GM21528 (cell line): ENCODE measurements around the gene UBE2E2.

Source experiments
- ATAC-seq: cut with Tn5 transposase; IDR thresholded peaks from one replicate; pipeline ENCODE4 v1.9.1; 2021; ENCODE audit warnings: mild to moderate bottlenecking, moderate library complexity; ENCODE audit not compliant: unreplicated experiment, low FRiP score

The UBE2E2 gene

DNA sequence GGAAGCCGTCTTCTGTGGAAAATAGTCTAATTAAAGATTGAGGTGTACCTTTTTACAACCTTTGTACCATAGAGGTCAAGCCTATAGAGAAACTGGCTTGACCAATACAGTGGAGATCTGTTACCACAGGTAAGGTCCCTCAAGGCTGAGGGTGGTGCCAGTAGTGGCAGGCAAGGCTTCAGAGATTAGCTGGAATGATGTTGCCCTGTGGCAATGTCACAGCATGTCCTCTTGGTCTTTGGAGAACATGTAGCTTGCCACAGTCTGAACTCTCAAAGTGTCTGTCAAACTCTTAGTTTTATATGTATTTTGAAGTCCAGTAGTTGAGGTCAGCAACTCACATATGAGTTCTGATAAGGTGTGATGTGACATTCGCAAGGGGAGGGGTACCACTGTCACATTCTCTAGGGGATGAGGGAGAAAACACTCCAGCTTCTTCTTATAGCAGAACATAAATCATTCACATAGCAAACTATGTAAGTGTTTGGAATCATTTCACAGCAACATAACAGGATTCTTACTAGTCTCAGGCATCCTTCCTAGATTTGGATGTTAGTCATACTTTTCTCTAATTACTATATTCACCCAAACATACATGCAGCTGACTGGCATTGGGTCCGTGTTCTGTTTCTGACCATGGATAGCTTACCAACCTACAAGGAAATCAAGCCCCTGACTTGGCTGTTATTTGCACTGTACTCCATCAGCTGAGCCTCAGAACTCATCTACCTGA, 173.6 kb downstream of the UBE2E2 start:
- ATAC-seq = no peak

DNA sequence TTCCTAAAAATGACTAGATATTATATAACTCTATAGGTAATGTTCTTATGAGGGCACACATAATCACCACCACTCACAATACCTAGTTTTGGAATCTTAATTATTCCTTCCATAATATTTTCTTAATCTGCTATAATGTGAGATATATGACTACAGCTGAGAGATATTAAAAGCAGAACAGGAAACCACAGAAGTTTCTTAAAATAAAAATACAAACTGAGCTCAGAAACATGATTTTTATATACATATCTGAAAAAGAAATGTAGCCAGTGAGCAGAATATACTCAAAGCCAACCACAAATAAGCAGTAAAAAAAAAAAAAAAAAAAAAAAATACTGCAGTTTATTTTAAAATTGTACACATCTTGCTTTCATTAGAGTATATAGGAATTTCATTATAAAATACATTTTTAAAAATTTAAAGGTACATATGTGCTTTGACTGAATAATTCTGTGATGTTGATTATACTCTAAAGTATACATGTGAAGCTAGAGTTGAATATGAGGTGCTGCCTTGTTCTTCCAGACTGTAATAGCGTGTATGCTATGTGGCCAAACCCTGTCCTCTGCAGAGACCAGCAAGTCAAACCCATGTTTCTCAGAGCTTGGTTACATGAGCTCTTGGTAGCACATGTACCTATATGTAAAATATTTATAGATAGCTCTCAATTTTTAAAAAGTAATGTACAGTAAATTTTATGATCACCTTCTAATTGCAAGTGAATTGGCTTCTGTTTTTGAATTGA, 175.0 kb downstream of the UBE2E2 start:
- no peak for ATAC-seq

GRCh38 chr3:23383875-23384274, 180.7 kb downstream of the UBE2E2 start:
- no peak for ATAC-seq

DNA sequence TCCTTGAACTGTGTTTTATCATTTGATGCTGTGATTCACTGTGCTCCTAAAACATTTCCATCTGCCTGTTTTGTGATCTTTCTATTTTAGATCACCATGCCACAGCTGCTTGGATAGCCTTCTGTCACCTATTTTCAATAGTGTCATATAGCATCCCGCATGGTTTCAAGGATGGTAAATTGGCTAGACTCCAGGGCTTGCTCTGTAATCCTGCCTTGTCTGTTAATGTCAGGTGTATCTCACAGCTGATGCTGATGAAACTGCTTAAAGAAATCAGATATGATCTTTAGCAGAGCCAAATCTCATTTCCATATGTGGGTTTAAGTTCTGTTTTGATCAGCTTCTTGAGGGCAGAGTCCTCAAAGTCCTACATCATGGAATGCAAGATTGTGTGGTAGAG, 182.2 kb downstream of the UBE2E2 start:
- ATAC-seq = no peak

DNA sequence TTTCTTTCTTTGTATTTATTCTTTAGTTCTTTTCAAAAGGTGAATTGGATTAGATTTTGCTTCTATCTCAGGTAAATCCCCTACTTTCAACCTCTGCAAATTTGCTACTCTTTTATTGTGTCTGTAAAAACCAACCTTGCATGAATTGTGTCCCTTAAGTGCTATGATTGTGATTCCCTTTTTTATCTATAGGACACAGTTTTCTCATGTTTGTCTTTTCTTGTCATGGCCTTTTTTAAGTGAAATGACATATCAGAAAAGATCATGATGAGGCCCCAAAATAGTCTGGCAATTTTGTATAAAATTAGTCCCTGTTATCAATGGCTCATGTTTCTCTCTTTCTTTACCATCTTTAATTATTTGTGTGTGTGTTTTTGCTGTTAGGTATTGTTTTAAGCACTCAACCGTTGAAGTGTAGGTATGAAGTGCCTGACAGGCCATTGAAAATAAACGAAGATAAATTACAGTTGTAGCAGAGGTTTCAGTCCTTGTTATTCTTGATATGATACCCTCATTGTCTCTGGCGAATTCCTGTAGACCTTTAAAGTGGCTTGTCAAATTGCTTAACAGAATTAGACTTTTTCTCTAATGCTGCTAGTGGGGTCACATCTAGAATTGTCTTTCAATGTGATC, 184.3 kb downstream of the UBE2E2 start:
- ATAC-seq = no peak

- ATAC-seq = no peak
Observed at GRCh38 chr3:23389089-23389488, 186.0 kb downstream of the UBE2E2 start.

- ATAC-seq = peak; percentile 63
Observed at GRCh38 chr3:23389686-23390085, 186.6 kb downstream of the UBE2E2 start.

- ATAC-seq = no peak
Observed at GRCh38 chr3:23390446-23390845, 187.3 kb downstream of the UBE2E2 start.

- no peak for ATAC-seq
Observed at GRCh38 chr3:23390989-23391553, 187.9 kb downstream of the UBE2E2 start.

DNA sequence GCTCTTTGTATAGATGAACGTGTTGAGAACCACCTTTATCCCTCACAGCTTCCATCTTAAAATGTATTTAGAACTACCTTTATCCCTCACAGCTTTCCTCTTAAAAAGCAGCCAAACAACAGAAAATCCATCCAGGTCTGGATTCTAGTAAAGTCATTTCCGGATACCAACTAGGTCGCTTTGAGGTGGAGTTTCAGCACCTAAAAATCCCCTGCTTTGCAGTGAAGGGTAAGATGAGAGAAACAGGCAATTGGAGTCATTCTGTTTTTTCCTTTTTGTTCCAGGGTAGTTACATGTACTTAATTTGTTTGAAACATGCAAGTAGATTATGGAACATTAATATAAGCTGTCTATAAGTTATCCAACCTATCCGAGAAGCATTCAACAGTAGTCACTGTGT, 192.0 kb downstream of the UBE2E2 start:
- ATAC-seq = no peak

GRCh38 chr3:23396746-23397145, 193.6 kb downstream of the UBE2E2 start:
- ATAC-seq = no peak

DNA sequence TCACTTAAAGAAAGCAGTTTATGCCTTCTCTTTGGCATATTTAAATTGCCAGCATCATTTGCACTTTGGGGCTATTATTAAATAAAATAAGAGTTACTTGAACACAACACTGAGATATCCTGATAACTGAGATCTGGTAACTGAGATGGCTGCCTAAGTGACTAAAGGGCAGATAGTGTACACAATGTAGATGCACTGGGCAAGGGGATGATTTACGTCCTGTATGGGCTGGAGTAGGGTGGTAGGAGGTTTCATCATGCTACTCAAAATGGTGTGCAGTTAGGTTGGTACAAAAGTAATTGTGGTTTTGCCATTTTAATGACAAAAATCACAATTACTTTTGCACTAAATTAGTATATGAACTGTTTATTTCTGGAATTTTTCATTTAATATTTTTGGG, 196.1 kb downstream of the UBE2E2 start:
- ATAC-seq = no peak

DNA sequence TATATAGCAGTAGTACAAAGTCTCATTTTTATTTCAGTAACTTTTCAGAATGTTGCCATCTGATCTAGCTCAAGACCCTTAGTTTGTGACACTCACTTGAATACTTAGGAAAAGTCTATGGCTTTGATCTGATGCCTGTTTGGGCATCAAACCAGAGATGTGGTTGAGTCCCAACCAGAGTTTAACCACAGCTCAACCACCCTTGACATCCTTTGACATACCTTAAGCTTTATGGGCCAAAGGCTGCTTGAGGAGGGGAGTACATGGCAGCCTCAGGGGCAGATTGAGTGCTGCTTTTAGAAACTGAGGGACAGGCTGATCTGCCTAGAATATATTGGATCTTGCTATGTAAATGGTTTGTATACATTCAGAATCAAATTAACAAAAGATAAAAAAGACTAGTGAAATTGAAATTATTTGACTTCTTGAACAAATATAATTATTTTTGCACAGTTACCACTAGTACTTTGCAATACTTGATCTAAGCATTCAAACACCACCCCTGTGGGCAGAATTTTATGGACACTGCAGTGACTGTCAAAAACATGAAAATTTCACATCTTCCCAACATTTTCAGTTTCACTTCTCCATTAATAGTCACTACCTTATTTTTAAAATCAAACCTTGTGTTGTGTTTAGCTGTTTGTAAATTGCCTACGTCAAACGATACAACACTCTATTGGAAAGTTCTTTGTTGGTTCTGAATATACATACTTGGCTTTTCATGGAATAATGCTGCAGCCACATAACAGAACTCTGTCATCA, 199.8 kb downstream of the UBE2E2 start:
- ATAC-seq = no peak

GRCh38 chr3:23404246-23404645, 201.1 kb downstream of the UBE2E2 start:
- no peak for ATAC-seq

DNA sequence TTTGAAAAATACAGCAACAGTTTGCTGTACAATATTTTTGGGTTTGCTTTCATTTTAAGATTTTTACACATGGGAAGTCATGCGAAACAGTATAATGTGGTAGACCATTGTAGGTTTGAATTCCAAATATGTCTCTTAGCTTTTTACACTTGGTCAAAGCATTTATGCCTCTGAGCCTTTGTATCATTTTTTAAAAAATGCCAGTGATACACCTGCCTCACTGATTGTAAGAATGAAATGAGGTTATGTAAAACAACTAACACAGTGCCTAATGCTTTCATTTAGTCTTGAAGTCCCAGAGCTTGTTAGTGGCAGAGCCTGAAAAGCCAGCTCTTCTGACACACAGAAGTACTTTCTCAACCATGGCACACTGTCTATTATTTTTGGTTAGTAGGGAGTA, 202.0 kb downstream of the UBE2E2 start:
- peak; percentile 54 for ATAC-seq

DNA sequence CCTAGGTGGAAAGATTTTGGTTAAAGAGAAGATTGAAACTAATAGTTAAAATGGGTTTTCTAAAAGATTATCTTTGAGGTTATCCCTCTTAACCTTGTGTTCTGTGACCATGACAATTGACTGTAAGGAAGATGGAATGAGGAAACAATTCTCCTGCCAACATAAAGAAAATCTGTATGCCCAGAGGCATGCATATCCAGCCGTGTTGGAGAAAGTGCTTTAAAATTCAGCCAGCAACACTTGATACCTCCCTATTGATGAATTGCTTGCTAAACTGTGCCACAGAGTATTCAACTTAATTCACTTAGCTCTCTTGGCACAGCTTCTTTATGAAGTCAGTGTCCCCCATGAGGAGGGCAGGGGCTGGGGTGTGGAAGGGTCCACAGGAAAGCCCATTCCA, 203.5 kb downstream of the UBE2E2 start:
- no peak for ATAC-seq

DNA sequence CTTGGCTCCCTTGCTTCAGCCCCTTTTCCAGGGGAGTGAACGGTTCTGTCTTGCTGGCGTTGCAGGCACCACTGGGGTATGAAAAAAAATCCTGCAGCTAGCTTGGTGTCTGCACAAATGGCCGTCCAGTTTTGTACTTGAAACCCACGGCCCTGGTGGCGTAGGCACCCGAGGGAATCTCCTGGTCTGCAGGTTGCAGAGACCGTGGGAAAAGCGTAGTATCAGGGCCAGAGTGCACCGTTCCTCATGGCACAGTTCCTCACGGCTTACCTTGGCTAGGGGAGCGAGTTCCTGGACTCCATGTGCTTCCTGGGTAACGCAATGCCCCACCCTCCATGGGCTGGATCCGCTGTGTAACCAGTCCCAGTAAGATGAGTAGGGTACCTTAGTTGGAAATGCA, 214.9 kb downstream of the UBE2E2 start:
- ATAC-seq = no peak

- peak; percentile 52 for ATAC-seq
Observed at GRCh38 chr3:23421811-23422516, 218.8 kb downstream of the UBE2E2 start.

- peak; percentile 85 for ATAC-seq
Observed at GRCh38 chr3:23422517-23422851, 219.4 kb downstream of the UBE2E2 start.

DNA sequence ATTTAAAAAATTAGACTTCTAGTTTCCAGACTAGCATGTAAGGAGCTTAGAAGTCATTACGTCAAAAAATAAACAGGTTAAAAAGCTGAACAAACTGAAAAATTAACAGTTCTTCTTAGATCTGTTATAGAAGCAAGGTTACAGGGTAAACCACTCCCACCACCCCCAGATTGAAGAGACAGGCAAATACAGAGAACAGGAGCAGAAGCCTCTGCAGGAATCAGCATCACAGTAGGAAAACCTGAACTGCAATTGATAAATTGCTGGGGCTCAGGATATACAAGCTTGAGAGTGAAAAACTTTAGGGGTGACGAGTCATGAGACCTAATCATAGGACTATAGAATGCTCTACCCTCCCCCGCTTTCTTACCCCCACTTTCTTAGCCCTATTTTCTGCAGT, 222.3 kb downstream of the UBE2E2 start:
- ATAC-seq = no peak
